ENCODE data around the gene ZC3H6.
"Not testable (repeated sequence)": the region's sequence is repeated elsewhere in the genome, so short reads cannot be mapped to it uniquely, and the experiment has no call there.

DNA sequence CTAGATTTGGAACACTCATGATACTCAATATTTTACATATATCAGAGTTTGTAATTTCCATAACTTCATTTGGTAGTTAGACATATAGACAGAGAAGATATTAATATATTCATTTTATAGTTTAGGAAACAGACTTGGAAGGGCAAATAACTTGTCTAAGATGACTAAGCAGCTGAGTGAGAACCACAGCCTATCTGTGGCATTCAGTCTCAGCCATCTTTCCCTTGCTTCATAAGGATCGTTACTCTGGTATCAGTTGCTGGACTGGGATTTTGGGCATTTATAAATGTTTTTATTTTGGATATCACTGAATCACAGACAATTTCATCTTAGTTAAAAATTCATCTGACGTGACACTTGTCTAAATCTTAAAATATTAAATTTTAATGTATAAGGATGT lies 8.1 kb downstream of the ZC3H6 start:
- TF ChIP-seq, protein P1, sequence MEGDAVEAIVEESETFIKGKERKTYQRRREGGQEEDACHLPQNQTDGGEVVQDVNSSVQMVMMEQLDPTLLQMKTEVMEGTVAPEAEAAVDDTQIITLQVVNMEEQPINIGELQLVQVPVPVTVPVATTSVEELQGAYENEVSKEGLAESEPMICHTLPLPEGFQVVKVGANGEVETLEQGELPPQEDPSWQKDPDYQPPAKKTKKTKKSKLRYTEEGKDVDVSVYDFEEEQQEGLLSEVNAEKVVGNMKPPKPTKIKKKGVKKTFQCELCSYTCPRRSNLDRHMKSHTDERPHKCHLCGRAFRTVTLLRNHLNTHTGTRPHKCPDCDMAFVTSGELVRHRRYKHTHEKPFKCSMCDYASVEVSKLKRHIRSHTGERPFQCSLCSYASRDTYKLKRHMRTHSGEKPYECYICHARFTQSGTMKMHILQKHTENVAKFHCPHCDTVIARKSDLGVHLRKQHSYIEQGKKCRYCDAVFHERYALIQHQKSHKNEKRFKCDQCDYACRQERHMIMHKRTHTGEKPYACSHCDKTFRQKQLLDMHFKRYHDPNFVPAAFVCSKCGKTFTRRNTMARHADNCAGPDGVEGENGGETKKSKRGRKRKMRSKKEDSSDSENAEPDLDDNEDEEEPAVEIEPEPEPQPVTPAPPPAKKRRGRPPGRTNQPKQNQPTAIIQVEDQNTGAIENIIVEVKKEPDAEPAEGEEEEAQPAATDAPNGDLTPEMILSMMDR (IDR thresholded peaks at IDR 0.05), result not testable (repeated sequence)
- TF ChIP-seq EZH2 (IDR thresholded peaks at IDR 0.05; ENCODE audit: borderline replicate concordance, insufficient read depth, low read depth, low read length, poor library complexity, severe bottlenecking), result not testable (repeated sequence)
